ENCODE measurements around the gene ANKRD13D. TPM values are rescaled to one million over a fixed set of nuclear protein-coding genes. Genes with fewer than 3 reads are reported as not detected.

ANKRD13D gene
- total RNA-seq (2014; rRNA removed) (58.9 and 63.9 TPM in 2 replicates), Bru-seq, nascent RNA (percentile 79 among the genes with signal in this experiment), BruChase-seq, experiment 1, labeled RNA remaining after a 6-hour chase (percentile 95 among the genes with signal in this experiment), BruChase-seq, experiment 2, labeled RNA remaining after a 2-hour chase (percentile 95 among the genes with signal in this experiment)
- long read RNA-seq, transcript ANKRD13D-202 (15 exons, 2,881 nt): major isoform, 12 of 90 reads
- long read RNA-seq, partial matches to known transcripts: 48 of 90 reads
- long read RNA-seq, other reads (novel, unspliced or antisense): 21 of 90 reads

DNA sequence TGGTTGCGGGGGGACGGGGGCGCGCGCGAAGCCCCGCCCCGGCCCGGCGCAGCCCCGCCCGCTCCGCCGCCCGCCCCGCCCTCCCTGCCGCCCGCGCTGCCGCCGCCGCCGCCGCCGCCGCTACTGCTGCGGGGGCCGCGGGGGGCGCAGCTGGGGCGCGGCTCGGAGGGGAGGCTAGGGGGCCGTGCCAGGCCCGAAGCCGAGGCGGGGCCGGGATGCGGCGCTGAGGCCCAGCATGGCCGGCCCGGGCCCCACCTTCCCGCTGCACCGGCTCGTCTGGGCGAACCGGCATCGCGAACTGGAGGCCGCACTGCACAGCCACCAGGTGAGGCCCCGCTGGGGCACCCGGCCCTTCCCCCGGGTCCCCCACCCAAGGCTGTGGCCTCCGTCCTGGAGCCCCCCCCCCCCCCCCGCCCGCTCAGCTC, at the start of gene ANKRD13D:
TSS of gene ANKRD13D (plus strand) at position 78 of the 425 bp plus-strand sequence. CDS start at position 236, 158 bp downstream.
- no peaks in the 10 kb centered on the region for H3F3A ChIP-seq (ENCODE audit: low read length, unreplicated experiment)
- H3K9ac ChIP-seq (ENCODE audit: low read length): peak within 1 kb of the TSS; percentile 88
- H2AFZ ChIP-seq (ENCODE audit: low read length): peak within 1 kb of the TSS; percentile 79
- ChIA-PET CTCF (no interaction called here), POLR2A (ENCODE audit: unreplicated experiment) (interaction anchor here (0.6 kb wide), 1 partner anchor 85 kb away, joined by 4 read pairs; no protein-coding TSS in a partner anchor)
- TF ChIP-seq, protein P1, sequence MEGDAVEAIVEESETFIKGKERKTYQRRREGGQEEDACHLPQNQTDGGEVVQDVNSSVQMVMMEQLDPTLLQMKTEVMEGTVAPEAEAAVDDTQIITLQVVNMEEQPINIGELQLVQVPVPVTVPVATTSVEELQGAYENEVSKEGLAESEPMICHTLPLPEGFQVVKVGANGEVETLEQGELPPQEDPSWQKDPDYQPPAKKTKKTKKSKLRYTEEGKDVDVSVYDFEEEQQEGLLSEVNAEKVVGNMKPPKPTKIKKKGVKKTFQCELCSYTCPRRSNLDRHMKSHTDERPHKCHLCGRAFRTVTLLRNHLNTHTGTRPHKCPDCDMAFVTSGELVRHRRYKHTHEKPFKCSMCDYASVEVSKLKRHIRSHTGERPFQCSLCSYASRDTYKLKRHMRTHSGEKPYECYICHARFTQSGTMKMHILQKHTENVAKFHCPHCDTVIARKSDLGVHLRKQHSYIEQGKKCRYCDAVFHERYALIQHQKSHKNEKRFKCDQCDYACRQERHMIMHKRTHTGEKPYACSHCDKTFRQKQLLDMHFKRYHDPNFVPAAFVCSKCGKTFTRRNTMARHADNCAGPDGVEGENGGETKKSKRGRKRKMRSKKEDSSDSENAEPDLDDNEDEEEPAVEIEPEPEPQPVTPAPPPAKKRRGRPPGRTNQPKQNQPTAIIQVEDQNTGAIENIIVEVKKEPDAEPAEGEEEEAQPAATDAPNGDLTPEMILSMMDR (conservative IDR thresholded peaks at IDR 0.05; ENCODE audit: low read depth, low read length): no peak
- TF ChIP-seq EZH2phosphoT487 (IDR thresholded peaks at IDR 0.05; ENCODE audit: borderline replicate concordance, low read length) (no peak), EZH2 (IDR thresholded peaks at IDR 0.05; ENCODE audit: low read length, unreplicated experiment) (no peak)
- H3K4me1 ChIP-seq (ENCODE audit: insufficient read depth, low read length): peaks cover 44% of the 10 kb centered on the region
- H3K9me2 ChIP-seq (replicated peaks; ENCODE audit: low read length): no peaks in the 10 kb centered on the region
- intact Hi-C loops (cut with micrococcal nuclease): no loop called here
- H3K36me3 ChIP-seq (ENCODE audit: low read depth, low read length): peaks cover 23% of the 10 kb centered on the region; the same call in 1 of the 2 replicates
- no peaks in the 10 kb centered on the region for H3K9me3 ChIP-seq (ENCODE audit: low read length)
- peaks cover 36% of the 10 kb centered on the region for H3K79me2 ChIP-seq (ENCODE audit: low read length)
- peak within 1 kb of the TSS; percentile 89 for H3K27ac ChIP-seq (ENCODE audit: low read length)
- BruUV-seq (replicated peaks): no TSS peak
- H3K4me2 ChIP-seq (ENCODE audit: low read length): peak within 1 kb of the TSS; percentile 93
- no peaks in the 10 kb centered on the region for H3K27me3 ChIP-seq (ENCODE audit: low read length)
- DNase-seq (no peak), ATAC-seq (peak; percentile 42)
- H4K20me1 ChIP-seq (ENCODE audit: low read length): peaks cover 4% of the 10 kb centered on the region; the same call in 1 of the 2 replicates
- H3K4me3 ChIP-seq (ENCODE audit: low read length): peak within 1 kb of the TSS; percentile 85

DNA sequence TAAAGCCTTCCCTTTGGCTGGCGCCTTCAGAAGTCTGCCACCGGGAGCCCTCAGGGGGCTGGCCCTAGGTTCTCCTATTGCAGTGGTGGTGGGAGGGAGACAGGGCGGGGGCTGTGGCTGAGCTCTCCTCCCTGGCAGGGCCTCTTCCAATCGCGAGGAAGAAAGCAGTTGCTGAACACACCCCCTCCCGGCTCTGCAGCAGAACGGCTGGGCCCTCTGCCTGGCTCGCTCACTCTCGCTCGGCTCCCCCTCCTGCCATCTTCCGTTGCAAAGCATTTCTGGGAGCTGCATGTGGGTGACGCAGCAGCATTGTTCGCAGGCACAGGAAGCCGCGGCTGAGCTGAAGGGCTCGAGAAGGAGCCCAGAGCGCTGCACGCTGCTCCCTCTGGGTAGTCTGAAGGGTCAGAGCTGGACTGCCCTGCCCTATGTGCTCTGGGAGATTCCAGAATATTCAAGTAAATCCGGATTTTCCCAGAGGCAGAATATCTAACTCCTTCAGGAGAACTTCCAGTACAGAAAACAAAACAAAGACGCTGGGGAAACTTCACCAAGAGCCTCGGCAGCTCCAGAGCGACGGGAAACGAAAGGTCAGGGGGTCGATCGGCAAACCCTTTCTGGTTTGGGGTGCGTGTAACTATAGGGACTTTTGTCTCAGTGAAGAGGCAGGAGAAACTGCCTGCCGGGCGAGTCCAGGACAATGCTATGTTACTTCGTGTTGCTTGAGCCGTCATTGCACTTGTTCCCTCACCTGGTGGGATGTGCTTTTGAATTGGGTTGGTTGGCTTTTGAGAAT, 49.1 kb upstream of the ANKRD13D start:
- no peak overlapping the region for H2AFZ ChIP-seq (ENCODE audit: low read length)
- no peaks in the 10 kb centered on the region for H3K9me3 ChIP-seq (ENCODE audit: low read length)
- no peaks in the 10 kb centered on the region for H3K27me3 ChIP-seq (ENCODE audit: low read length)
- peaks cover 29% of the 10 kb centered on the region for H3K4me1 ChIP-seq (ENCODE audit: insufficient read depth, low read length)
- peak overlapping the region; percentile 86 for H3K27ac ChIP-seq (ENCODE audit: low read length)
- peak overlapping the region; percentile 98 for H3K9ac ChIP-seq (ENCODE audit: low read length)
- peak overlapping the region; percentile 89 for H3K4me3 ChIP-seq (ENCODE audit: low read length)
- ChIA-PET POLR2A (ENCODE audit: unreplicated experiment) (interaction anchor here (0.5 to 1.1 kb wide), 5 partner anchors 37 to 377 kb away, joined by 3 read pairs; partner anchors contain the start of gene KDM2A), CTCF (interaction anchor here (0.5 to 1.2 kb wide), 5 partner anchors 23 to 159 kb away, joined by 3 to 6 read pairs (median 4); partner anchors contain the start of gene KDM2A)
- peaks cover 40% of the 10 kb centered on the region for H4K20me1 ChIP-seq (ENCODE audit: low read length)
- peaks cover 68% of the 10 kb centered on the region for H3K79me2 ChIP-seq (ENCODE audit: low read length)
- peak overlapping the region; percentile 94 for H3K4me2 ChIP-seq (ENCODE audit: low read length)
- DNase-seq (peak; percentile 99), ATAC-seq (peak; percentile 90)
- TSS peak; percentile 72 for BruUV-seq (replicated peaks)
- H3F3A ChIP-seq (ENCODE audit: low read length, unreplicated experiment): peaks cover 12% of the 10 kb centered on the region
- peaks cover 29% of the 10 kb centered on the region for H3K36me3 ChIP-seq (ENCODE audit: low read depth, low read length)
- H3K9me2 ChIP-seq (replicated peaks; ENCODE audit: low read length): no peaks in the 10 kb centered on the region
- intact Hi-C loops (cut with micrococcal nuclease): loop anchor here (2.0 to 10.0 kb wide), 4 partner anchors 43 to 185 kb away; partner anchors contain the start of gene RHOD
- TF ChIP-seq, protein P1 (conservative IDR thresholded peaks at IDR 0.05; ENCODE audit: low read depth, low read length): no peak
- TF ChIP-seq EZH2 (IDR thresholded peaks at IDR 0.05; ENCODE audit: low read length, unreplicated experiment) (no peak), EZH2phosphoT487 (IDR thresholded peaks at IDR 0.05; ENCODE audit: borderline replicate concordance, low read length) (no peak)
